Measurements from ENCODE around the gene ATF7IP.
A peak's percentile ranks its signal among the peaks of the same experiment; 100 is the strongest.

Gene ATF7IP

DNA sequence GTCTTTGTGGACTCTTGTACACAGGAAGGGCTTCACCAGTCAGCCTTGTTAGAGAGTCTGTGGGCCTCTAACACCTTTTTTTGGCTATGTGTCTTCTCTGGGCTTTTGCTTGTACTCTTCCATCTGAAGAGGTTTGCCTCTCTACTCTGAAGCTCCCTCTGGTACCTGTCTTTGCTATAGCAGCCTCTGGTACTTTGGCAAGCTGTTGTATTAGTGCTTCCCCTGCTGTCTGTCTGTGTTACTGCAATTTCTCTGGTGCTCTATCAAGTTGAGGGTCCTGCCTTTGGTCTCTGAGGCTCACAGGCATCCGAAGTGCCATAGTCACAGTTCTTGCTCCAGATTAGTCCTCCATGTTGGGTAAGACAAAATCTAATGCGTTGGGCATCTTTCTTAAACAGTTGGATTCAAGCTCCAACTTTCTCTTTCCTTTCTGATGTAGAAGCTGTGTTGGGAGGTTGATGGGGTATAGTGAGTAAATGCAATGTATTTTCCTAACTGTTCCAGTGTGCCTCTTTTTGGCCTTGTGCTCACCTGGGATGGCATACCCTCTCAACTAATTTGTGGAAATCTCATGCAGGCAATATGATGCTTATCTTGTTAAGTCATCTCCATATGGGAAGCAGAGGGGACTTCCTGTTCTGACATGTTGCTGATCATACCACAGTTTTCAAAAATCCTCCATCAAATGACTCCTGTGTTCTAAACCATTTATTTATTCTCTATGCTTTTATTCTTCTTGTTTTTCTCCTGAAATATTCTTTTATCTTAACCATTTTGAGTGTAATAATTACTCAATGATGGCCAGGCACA lies 88.8 kb downstream of the ATF7IP start:
- no peak overlapping the region for H3K4me3 ChIP-seq (ENCODE audit: low read depth, low read length)
- TF ChIP-seq, protein P1, sequence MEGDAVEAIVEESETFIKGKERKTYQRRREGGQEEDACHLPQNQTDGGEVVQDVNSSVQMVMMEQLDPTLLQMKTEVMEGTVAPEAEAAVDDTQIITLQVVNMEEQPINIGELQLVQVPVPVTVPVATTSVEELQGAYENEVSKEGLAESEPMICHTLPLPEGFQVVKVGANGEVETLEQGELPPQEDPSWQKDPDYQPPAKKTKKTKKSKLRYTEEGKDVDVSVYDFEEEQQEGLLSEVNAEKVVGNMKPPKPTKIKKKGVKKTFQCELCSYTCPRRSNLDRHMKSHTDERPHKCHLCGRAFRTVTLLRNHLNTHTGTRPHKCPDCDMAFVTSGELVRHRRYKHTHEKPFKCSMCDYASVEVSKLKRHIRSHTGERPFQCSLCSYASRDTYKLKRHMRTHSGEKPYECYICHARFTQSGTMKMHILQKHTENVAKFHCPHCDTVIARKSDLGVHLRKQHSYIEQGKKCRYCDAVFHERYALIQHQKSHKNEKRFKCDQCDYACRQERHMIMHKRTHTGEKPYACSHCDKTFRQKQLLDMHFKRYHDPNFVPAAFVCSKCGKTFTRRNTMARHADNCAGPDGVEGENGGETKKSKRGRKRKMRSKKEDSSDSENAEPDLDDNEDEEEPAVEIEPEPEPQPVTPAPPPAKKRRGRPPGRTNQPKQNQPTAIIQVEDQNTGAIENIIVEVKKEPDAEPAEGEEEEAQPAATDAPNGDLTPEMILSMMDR (IDR thresholded peaks at IDR 0.05; ENCODE audit: borderline replicate concordance, insufficient read depth, low read depth, low read length) = peak; percentile 68

DNA sequence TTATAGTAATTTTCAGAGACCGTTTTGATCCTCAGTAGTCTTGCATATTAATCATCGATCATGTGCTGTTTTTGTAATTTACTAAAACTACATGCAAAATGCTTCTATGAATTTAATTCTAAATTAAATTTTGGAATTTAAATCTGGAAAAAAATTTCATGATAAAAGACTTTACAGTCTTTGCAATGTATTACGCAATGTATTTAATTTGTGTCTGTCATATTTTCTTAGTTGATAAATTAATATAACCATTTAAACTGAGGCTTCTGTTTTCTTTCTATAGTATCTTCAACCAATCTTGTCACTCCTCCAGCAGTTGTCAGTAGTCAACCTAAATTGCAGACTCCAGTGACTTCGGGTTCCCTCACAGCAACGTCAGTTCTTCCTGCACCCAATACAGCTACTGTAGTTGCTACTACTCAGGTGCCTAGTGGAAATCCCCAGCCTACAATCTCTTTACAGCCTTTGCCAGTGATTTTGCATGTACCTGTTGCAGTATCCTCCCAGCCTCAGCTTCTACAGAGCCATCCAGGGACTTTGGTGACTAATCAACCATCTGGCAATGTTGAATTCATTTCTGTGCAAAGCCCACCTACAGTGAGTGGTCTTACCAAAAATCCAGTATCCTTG lies 94.8 kb downstream of the ATF7IP start:
- no peak overlapping the region for H3K4me3 ChIP-seq (ENCODE audit: low read depth, low read length)
- TF ChIP-seq, protein P1 (IDR thresholded peaks at IDR 0.05; ENCODE audit: borderline replicate concordance, insufficient read depth, low read depth, low read length) = no peak

DNA sequence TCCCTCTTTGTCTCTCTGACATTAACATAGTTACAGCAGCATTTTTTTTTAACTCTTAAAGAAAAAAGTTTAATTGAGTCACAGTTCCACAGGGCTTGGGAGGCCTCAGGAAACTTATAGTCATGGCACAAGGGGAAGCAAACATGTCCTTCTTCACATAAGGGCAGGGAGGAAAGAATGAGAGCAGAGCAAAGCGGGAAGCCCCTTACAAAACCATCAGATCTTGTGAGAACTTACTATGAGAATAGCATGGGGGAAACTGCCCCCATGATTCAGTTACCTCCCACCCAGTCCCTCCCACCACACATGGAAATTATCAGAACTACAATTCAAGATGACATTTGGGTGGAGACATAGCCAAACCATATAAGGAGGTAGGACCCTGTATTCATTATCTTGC lies 106.0 kb downstream of the ATF7IP start:
- H3K4me3 ChIP-seq (ENCODE audit: low read depth, low read length) = no peak overlapping the region
- TF ChIP-seq, protein P1 (IDR thresholded peaks at IDR 0.05; ENCODE audit: borderline replicate concordance, insufficient read depth, low read depth, low read length) = no peak

DNA sequence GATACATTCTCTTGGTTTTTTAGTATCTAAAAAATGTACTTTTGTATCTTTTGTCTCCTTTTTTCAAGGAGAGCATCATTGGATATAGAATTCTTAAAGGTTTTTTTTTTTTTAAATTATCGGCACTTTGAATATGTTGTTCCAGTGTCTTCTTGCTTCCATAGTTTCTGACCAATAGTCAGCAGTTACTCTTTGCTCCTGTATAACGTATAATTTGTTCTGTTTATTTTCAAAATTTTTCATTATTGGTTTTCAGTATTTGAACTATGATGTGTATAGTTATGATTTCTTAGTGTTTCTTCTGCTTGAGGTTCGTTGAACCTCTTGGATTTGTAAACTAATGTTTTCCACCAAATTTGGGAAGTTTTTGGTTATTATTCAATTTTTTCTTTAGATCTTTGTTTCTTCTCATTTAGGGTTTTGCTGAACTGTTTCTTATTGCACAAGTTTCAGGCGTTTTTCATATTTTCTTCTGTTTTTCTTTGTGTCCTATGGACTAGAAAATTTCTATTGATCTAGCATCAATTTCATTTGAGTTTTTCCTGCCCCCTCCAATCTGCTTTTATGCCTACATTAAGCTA lies 108.3 kb downstream of the ATF7IP start:
- TF ChIP-seq, protein P1 (IDR thresholded peaks at IDR 0.05; ENCODE audit: borderline replicate concordance, insufficient read depth, low read depth, low read length) = no peak
- H3K4me3 ChIP-seq (ENCODE audit: low read depth, low read length) = no peak overlapping the region

DNA sequence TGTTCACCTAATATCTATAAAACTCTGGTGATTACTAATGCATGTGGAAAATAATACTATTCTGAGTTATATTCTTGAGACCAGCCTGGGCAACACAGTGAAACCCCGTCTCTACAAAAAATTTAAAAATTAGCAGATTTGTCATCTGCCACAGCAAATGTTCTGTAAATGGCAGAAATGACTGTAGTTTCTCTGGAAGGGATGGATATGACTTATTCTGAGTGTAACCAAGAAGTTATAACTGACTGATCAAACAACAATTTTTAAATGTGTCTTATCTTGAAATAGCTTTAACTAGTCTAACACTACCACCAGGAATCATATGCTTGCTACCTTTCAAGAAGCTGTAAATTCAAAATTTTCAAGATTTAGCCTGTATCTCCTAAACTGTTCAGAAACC lies 113.5 kb downstream of the ATF7IP start:
- H3K4me3 ChIP-seq (ENCODE audit: low read depth, low read length) = no peak overlapping the region
- TF ChIP-seq, protein P1 (IDR thresholded peaks at IDR 0.05; ENCODE audit: borderline replicate concordance, insufficient read depth, low read depth, low read length) = no peak

DNA sequence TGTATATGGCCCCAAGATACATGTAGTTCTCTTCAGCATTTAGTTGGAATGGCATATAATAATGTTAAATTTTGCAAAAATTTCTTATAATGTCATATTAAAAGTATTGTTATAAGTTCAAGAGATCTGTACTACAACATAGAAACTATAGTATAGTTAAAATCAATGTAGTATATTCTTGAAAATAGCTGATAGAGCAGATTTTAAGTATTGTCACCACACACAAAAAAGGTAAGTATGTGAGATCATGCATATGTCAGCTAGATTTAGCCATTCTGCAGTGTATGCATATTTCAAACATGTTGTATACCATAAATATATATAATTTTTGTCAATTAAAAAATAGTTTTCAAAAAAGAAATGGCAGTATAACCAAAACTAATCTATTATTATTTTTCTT lies 115.7 kb downstream of the ATF7IP start:
- TF ChIP-seq, protein P1 (IDR thresholded peaks at IDR 0.05; ENCODE audit: borderline replicate concordance, insufficient read depth, low read depth, low read length) = no peak
- no peak overlapping the region for H3K4me3 ChIP-seq (ENCODE audit: low read depth, low read length)

Data from GM12875 (cell line).